GM18511 (cell line): Measurements from ENCODE around the gene WDR54.
A peak's percentile ranks its signal among the peaks of the same experiment; 100 is the strongest.
"Not testable (repeated sequence)": the region's sequence is repeated elsewhere in the genome, so short reads cannot be mapped to it uniquely, and the experiment has no call there.

ENCODE experiments used
- ATAC-seq: cut with Tn5 transposase; IDR thresholded peaks from one replicate; pipeline ENCODE4 v1.9.1; 2021; ENCODE audit warnings: mild to moderate bottlenecking, moderate library complexity; ENCODE audit not compliant: unreplicated experiment

WDR54 gene

DNA sequence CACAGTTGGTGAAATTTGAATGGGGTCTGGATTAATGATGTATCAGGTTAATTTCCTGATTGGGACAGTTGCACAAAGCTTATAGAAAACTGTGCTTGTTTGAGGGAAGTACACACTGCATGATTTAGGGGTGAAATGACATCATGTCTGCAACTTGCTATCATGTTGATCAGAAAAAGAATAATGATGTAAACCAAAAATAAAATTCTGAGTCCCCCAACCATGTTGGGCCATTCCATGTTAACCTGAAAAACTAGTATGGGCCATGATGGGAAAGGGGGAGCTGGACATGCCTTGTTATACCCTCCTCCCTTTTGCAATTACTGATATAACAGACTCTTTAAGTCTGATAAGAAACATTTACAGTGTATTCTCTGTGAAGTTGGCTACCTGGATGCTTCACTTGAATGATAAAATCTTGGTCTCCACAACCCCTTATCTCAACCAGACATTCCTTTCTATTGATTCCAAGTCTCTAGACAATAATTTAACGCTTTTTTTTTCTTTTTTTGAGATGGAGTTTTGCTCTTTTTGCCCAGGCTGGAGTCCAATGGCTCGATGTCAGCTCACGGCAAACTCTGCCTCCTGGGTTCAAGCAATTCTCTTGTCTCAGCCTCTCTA, 29.1 kb downstream of the WDR54 start:
- ATAC-seq, result no peak

DNA sequence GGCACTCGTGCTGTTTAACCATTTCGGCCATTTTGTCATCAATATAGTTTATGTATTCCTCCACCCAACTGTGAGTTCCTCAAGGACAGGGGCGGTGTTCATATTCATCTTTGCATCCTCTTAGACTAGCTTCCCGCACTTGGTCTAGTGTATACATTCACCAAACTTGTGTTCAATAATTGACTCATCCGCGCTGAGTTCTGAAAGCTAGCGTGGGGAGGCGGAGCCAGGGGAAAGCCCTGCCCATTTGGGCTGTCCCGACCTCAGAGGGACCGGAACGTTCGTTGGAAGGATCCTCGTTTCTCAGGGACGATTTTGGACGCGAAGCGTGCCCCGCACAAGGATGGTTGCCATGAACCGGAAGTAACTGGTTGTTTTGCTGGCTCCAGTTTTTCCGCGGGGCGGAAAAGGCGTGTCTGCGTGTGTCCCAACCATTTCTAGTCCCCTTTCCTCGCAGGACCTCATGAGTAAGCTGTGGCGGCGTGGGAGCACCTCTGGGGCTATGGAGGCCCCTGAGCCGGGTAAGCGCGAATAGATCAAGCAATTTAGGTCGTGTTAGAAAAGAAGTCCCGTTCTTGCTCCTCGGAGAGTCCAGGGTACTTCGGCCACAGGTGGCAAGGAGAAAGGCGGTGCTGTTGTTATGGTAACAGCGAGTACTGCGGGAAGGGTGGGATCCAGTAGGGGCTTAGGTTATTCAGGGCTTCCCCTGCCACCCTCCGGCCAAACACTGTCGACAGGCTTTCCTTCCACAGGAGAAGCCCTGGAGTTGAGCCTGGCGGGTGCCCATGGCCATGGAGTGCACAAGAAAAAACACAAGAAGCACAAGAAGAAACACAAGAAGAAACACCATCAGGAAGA, 33.4 kb downstream of the WDR54 start, which contains the start of gene INO80B:
TSS of gene INO80B (plus strand) at position 434 of the 858 bp plus-strand sequence. CDS start at position 464, 30 bp downstream.
- peak; percentile 37 for ATAC-seq

DNA sequence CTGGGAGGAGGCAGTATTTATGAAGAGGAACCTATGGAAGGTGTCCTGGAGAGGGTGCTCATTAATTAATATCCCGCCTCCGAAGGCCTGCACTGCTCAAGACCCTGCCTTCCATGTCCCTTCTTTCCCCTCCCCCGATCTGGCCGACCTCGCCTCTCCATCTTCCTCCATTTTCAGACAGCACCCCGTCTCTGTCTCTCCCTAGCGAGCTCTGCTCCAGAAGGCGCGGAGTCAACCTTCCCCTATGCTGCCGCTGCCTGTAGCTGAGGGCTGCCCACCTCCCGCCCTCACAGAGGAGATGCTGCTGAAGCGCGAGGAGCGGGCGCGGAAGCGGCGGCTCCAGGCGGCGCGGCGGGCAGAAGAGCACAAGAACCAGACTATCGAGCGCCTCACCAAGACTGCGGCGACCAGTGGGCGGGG, 35.6 kb downstream of the WDR54 start:
- ATAC-seq, result no peak

DNA sequence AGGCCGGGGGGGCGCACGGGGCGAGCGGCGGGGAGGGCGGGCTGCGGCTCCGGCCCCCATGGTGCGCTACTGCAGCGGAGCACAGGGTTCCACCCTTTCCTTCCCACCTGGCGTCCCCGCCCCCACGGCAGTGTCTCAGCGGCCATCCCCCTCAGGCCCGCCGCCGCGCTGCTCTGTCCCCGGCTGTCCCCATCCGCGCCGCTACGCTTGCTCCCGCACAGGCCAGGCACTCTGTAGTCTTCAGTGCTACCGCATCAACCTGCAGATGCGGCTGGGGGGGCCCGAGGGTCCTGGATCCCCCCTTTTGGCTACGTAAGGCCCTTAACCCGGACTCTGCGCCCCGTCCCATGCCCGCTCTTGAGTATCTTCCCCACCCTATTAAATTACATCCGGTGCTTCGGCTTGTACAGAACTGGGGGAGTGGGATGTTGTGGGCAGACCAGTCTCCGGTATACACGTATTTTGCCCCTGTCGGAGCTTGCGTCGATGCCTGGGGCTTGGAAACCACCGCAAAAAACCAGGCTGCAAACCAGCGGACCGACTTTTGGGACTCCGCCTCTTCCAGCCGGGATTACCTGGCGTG, 36.1 kb downstream of the WDR54 start:
- peak; percentile 42 for ATAC-seq

DNA sequence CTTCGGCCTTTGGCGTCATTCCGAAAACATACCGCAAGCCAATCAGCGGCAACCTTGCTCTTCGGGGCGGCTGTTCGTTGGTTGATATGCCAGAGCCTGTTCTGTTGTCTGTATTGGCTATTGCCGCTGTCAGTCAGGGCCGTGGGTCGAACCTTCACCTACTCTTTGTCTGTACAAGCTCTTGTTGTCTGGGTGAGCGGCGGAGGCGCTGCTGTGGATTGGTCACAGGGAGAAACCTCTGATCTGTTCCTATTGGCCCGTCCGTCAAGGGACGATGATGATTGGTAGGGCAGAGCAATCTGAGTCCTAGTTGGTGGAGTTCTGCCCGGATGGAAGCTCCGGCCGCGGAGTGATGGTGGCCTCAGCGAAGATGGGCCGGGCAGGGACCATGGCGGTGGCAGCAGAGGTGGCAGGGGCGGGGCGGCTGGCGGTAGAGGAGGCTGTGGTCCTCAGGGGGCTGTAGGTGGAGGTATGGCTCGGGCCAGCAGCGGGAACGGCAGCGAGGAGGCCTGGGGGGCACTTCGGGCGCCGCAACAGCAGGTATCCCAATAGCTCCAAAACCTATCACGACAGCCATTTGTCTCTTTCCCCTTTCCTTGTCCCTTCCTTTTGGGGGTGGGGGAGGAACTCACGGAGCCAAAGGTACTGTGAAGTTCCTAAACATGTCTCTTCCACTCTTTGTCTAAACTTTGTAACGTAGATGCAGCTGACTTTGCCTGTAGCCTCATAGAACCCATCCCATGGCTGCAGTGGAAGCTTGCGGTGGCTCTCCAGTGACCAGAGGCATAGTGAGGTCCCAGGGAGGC, 36.8 kb downstream of the WDR54 start, which contains the start of gene WBP1:
TSS of gene WBP1 (plus strand) at position 307 of the 806 bp plus-strand sequence. CDS start at position 472, 165 bp downstream.
- peak; percentile 87 for ATAC-seq

DNA sequence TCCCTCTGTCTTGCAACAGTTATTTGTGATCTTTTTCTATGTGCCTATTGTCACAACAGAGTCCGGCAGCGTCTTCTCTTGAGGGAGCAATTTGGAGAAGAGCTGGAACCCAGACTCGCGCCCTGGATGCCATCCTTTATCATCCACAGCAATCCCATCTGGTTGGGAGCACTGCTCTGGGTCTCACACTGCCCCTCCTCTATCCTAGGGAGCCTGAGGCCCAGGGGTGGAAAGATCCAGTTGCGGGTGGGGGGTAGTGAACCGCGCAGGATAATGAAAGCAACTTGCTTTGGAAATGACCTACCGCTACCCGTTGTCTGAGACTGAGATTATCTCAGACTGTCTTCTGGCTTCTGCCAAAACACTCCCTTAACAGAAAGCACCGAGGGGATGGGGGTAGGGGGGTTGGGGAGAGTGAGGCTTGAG, 37.4 kb downstream of the WDR54 start:
- no peak for ATAC-seq

DNA sequence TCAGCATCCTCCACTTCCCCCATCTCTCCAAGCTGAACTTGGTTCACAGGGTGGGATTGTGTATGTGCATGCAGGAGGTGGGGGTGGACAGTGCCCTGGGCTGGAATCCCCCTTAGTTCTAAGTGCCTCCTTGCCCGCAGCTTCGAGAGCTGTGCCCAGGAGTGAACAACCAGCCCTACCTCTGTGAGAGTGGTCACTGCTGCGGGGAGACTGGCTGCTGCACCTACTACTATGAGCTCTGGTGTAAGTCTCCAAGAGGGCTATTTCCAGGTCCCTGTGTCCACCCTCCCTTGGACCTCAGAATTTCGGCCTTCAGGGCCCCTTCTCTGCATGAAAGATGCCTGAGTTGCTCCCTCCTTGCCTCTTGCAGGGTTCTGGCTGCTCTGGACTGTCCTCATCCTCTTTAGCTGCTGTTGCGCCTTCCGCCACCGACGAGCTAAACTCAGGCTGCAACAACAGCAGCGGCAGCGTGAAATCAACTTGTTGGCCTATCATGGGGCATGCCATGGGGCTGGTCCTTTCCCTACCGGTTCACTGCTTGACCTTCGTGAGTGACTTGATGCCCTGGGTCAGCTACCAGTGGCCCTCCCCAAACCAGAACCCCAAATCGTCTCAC, 38.1 kb downstream of the WDR54 start:
- not testable (repeated sequence) for ATAC-seq

DNA sequence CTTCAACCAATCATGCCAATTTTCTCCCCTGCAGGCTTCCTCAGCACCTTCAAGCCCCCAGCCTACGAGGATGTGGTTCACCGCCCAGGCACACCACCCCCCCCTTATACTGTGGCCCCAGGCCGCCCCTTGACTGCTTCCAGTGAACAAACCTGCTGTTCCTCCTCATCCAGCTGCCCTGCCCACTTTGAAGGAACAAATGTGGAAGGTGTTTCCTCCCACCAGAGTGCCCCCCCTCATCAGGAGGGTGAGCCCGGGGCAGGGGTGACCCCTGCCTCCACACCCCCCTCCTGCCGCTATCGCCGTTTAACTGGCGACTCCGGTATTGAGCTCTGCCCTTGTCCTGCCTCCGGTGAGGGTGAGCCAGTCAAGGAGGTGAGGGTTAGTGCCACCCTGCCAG, 38.7 kb downstream of the WDR54 start:
- ATAC-seq, result not testable (repeated sequence)

DNA sequence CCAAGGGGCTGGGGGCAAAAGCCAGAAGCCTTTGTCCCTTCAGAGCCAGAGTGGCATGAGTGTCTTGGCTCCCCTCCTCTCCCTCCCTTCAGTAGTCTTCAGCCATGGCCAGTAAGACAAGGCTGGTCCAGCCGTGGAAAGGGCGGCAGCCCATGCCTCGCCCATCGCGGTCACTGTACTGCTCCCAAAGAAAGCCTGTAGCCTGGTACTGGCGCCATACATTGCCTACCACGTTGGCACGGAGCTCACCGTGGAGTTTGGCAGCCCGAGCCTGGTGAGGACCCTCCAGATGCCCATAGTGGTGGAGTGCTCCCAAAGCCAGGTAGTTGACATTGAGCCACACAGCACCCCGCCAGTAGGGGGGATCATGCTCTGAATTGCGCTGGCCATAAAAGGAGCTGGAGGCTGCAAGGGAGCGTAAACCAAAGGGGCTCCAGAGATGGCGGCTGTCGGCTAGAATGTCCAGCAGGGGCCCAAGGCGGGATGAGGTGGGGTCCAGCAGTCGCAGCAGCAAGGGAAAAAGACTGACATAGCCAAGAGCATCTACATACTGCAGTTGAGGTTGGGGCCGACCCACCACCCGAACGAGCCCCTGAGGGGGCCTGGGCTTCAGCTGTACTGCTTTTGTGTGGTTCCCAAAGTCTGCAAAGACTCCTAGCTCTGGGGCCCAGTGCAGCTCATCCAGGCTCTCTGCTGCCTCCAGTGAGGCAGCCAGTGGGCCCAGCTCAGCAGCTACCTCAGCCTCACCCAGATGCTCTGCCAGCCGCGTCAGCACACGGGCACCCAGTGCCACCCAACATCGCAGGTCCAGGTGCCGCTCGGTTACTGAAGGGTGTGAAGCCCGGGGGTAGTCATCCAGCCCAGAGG, 39.9 kb downstream of the WDR54 start:
- ATAC-seq, result no peak

DNA sequence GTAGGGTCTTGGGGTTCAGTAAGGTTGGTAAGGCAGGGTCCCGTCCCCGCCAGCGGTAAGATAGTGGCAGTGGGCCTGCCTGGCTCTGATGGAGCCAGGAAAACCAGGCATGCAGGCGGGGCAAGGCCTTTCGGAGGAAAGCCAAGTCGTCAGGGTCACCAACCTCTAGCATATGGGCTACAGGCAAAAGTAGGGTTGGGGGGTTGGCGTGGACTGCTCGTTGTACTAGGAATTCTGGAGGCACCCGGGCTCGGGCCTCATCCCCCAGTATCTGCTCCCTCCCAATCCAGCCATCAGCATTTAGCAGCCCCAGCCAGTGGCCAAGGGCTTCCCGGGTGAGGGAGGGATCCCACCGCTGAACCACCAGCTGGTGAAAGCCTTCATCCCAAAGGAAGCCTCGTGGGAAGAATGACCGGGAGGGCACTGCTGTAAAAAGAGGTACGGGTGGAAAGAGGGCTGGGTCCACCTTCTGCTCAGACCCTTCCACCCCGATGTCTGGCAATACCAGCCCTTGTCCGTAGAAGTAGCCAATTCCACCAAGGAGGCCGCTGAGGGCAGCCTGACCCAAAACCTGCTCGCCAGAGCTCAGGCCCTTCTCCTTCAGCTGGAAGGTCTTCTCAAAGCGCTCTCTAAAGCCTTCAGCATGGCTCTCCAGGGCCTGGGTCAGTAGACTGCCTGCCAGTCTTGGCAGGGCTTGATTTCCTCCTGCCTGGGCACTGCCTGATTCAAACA, 40.7 kb downstream of the WDR54 start:
- no peak for ATAC-seq

DNA sequence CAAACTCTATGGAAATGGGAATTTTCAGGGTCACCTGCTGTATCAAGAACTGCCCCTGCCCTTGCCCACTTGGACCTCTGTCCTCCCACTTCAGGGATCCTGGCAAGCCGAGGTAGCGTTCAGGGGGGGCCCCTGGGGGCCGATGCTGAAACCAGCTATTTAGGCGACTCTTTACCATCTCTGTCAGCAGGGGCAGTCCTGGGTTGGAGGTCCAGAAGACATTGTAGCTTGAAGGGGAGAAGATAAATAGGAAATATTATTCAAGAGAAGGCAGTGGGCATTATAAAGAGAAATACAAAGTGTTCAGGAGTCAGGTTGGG, 41.2 kb downstream of the WDR54 start:
- ATAC-seq, result no peak

DNA sequence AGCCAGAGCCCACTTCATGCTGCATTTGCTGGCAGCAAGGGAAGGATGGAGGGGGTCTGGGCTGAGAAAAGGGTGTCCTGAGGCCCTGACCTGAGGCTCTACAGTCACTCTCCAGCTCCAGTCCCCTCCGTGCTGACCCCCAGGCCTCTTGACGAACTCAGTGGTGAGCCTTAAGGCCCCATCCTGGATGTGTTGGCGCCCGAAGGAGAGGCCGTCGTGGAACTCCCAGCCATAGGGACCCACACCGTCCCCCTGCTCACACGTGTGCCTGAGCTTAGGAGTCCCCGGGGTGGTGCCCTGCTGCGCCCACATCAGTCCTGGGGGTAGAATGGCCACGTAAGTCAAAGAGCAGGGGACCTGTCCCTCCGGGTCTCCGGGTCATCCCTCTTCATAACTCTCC, 42.9 kb downstream of the WDR54 start:
- peak; percentile 12 for ATAC-seq

DNA sequence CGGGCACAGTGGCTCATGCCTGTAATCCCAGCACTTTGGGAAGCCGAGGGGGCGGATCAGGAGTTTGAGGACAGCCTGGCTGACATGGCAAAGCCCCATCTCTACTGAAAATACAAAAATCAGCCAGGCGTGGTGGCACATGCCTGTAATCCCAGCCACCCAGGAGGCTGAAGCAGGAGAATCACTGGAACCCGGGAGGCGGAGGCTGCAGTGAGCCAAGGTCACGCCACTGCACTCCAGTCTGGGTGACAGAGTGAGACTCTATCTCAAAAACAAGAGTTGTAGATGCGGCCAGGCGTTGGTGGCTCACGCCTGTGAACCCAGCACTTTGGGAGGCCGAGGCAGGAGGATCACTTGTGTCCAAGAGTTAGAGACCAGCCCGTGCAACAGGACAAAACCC, 49.2 kb downstream of the WDR54 start:
- not testable (repeated sequence) for ATAC-seq

DNA sequence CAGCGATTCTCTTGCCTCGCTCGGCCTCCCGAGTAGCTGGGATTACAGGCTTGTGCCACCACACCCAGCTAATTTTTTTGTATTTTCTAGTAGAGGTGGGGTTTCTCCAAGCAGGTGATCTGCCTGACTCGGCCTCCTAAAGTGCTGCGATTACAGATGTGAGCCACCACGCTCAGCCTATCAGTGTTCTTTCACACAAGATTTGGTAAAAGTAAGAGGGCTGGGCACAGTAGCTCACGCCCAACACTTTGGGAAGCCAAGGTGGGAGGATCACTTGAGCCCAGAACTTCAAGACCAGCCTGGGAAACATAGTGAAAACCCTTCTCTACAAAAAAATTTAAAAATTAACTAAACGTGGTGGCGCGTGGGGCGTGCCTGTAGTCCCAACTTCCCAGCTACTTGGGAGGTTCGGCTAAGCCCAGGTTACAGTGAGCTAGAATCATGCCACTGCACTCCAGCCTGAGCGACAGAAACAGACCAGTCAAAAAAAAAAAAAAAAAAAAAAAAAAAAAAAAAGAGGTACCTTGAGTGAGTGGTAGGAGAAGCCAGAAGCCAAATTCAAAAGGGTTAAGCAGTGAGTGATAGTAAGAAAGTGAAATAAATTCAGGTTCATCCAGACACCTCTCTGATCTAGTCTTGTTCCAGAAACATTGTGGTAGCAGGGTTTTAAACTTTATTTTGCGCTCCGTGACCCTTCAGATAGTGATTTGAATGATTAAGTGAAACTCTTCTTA, 50.0 kb downstream of the WDR54 start:
- ATAC-seq, result no peak

DNA sequence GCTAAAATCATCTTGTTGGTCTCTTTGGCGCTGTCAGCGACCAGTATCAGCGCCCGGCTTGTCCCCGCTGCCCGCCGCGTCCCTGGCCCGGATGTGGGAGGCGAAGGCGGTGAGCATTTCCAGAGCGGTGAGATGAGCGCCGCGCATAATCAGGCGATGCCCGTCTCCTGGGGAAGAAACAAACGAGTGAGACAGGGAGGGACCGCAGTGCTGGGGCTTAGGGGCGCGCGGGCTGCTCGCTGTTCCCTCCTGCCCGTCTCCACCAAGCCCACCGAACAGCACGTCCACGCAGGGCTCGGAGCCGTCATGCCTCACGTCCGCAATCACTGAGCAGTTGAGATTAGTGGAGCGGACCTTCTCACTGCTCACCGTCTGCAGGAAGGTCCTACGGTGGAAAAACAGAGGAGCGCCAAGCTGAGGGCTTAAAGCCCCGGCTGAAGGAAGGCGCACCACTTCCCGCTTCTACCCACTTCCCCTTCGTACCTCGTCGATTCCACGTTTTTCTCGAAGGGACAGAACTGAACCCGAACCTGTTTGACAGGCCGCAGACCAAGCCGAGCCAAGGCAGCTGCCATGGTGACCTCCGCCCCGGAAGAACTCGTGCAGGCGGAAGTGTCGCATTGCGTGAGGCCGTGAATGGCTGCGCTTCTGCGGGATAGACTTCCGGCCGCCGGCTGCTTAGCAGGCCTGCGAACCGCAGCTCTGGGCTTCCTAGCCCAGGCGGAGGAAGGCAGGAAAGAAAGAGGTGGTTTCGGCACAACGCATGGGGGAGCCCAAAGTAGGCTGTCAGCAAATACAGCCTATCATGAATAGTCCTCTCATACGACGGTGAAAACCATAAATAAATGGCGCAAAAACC, 50.8 kb downstream of the WDR54 start, which contains the start of gene MRPL53:
TSS of gene MRPL53 (minus strand) at position 595 of the 859 bp plus-strand sequence. CDS start at position 575, 20 bp downstream.
- ATAC-seq, result peak; percentile 94

DNA sequence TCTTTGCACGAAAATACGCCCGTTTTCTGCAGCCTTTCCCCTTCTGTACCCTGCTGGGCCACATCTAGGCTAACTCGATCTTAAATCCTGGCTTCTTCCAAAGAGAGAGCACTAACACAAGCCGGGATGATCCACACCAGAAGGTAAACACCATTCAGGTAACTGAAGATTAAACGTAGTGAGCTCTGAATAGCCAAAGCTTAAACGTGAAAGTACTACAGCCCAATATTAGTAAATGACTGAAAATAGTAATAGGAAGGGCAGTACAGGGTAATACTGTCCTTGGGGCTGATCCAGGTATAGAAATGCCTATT, 51.4 kb downstream of the WDR54 start:
- ATAC-seq, result no peak

DNA sequence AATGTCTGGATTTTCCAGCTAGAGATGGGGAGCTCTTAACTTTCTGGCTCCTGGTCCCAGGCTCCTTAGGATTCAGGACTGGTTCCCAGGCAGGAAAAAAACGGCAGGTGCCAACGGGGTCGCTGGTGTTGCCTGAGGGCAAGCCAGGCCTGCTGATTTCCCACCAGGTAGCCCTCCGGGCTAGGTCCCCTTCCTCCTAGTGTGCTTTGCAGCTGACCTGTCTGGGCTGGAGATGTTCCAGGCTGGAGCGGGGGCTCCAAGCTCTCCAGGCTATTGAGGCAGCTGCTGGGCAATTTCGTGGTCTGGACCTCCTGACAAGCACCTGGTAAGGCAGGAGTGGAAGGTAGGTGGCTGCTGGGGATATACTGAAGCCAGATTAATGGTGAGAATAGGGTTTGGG, 53.0 kb downstream of the WDR54 start:
- no peak for ATAC-seq
